HepG2 (cell line): ENCODE results near the gene PLCB2. TPM values are rescaled to one million over a fixed set of nuclear protein-coding genes. Genes with fewer than 3 reads are reported as not detected.

Experiments
- ATAC-seq: fragments of 200-7000 bp; cut with Tn5 transposase; 3 replicates; pipeline ENCODE4 v1.9.1; 2020; ENCODE audit warnings: mild to moderate bottlenecking, moderate library complexity
- BruUV-seq: library from RNA; stranded (reverse); fragments of 400-500 nt; replicated peaks from 2 replicates; lab custom pipeline; 2021; lab: Mats Ljungman, UMichigan
- CTCF ChIA-PET: fragments of 300-600 bp; formaldehyde crosslinking; extraction: SDS; loops from one replicate; lab custom pipeline; 2021; ENCODE audit warnings: low total read pairs, inconsistent platforms, low intra/inter-chr PET ratio; lab: Yijun Ruan, JAX
- POLR2A ChIA-PET: fragments of 350-600 bp; sonication (Branson Sonifier 250); formaldehyde crosslinking; loops from one replicate; lab custom pipeline; 2020; ENCODE audit warnings: antibody characterized with exemption, inconsistent platforms; lab: Yijun Ruan, JAX
- DNase-seq: peaks from one replicate; pipeline ENCODE4 v3.0.0-alpha.2; 2015; ENCODE audit warnings: low spot score
- FAIRE-seq: peaks from 3 replicates; lab custom pipeline; 2011; peaks lifted over from hg19 to GRCh38; lab: Jason Lieb, UNC
- H2AFZ ChIP-seq: one replicate; pipeline ENCODE4 v1.6.1; 2011; ENCODE audit warnings: low read length, inconsistent platforms
- H3K27ac ChIP-seq: fragments of 300-600 bp; 3 replicates; pipeline ENCODE4 v1.8.0; 2011; ENCODE audit warnings: mixed run types, mild to moderate bottlenecking, mixed read lengths, low read length, inconsistent platforms; ENCODE audit not compliant: insufficient read depth; ENCODE audit errors: extremely low read length
- H3K27me3 ChIP-seq, 2 experiments: fragments of 200-600 bp in 1 of 2; 2 replicates in 1 of 2; 3 replicates in 1 of 2; pipeline versions ENCODE4 v1.6.0 to v1.8.0; 2011; ENCODE audit warnings: low read length in 2 of 2, mild to moderate bottlenecking in 2 of 2, moderate library complexity in 2 of 2, inconsistent platforms in 1 of 2; ENCODE audit not compliant: insufficient read depth in 2 of 2, control insufficient read depth in 1 of 2
- H3K36me3 ChIP-seq, 2 experiments: fragments of 200-600 bp in 1 of 2; replicated peaks in 1 of 2; 2 replicates in 1 of 2; 3 replicates in 1 of 2; pipeline versions ENCODE4 v1.5.1 to v1.8.0; 2011; ENCODE audit warnings: low read length in 2 of 2, inconsistent platforms in 1 of 2; ENCODE audit not compliant: insufficient read depth in 2 of 2, control insufficient read depth in 1 of 2
- H3K4me1 ChIP-seq: 2 replicates; pipeline ENCODE4 v1.5.1; 2012; ENCODE audit warnings: low read length, inconsistent platforms; ENCODE audit not compliant: insufficient read depth
- H3K4me2 ChIP-seq: 2 replicates; pipeline ENCODE4 v1.6.0; 2011; ENCODE audit warnings: low read depth, low read length, inconsistent platforms
- H3K4me3 ChIP-seq, 3 experiments: fragments of 200-600 bp in 1 of 3; sonication (generic), shearing (Covaris generic) in 1 of 3; replicated peaks in 1 of 3; 2 replicates each; pipeline ENCODE4 v1.5.1; 2011 to 2016; ENCODE audit warnings: low read length in 3 of 3, inconsistent platforms in 2 of 3, low read depth in 2 of 3, mild to moderate bottlenecking in 2 of 3, control low read depth in 1 of 3, mixed read lengths in 1 of 3; ENCODE audit not compliant: insufficient read depth in 1 of 3
- H3K79me2 ChIP-seq: one replicate; pipeline ENCODE4 v1.6.1; 2011; ENCODE audit warnings: low read length, inconsistent platforms; ENCODE audit not compliant: insufficient read depth
- H3K9ac ChIP-seq: 2 replicates; pipeline ENCODE4 v1.6.0; 2011; ENCODE audit warnings: mild to moderate bottlenecking, low read depth, low read length, inconsistent platforms; ENCODE audit not compliant: insufficient read depth
- H3K9me3 ChIP-seq: 2 replicates; pipeline ENCODE4 v1.5.1; 2012; ENCODE audit warnings: mild to moderate bottlenecking, low read length
- H4K20me1 ChIP-seq: 2 replicates; pipeline ENCODE4 v1.6.0; 2011; ENCODE audit warnings: inconsistent platforms, mild to moderate bottlenecking, low read length, moderate library complexity; ENCODE audit not compliant: insufficient read depth
- BRD4 ChIP-seq: sonication (generic); formaldehyde crosslinking; IDR thresholded peaks from 2 replicates; pipeline ENCODE4 v1.4.0; 2020; ENCODE audit warnings: missing genetic modification reagents
- CREM ChIP-seq, 2 experiments: sonication (generic) in 1 of 2; formaldehyde crosslinking in 1 of 2; IDR thresholded peaks; 2 replicates each; pipeline versions ENCODE4 v1.4.0 to v1.6.1; 2016 to 2020; ENCODE audit warnings: antibody characterized with exemption in 1 of 2, mild to moderate bottlenecking in 1 of 2, missing genetic modification reagents in 1 of 2
- DMAP1 ChIP-seq: IDR thresholded peaks from 2 replicates; pipeline ENCODE4 v1.6.1; 2016
- HOXD1 ChIP-seq: sonication (generic); formaldehyde crosslinking; IDR thresholded peaks from 2 replicates; pipeline ENCODE4 v1.5.0; 2020; ENCODE audit warnings: missing genetic modification reagents
- MIXL1 ChIP-seq: IDR thresholded peaks from 2 replicates; pipeline ENCODE4 v1.6.1; 2016
- PHB2 ChIP-seq: fragments of 450-650 bp; IDR thresholded peaks from 2 replicates; pipeline ENCODE4 v1.6.1; 2018; ENCODE audit not compliant: partially characterized antibody
- TOE1 ChIP-seq: sonication (generic); formaldehyde crosslinking; IDR thresholded peaks from 2 replicates; pipeline ENCODE4 v1.4.0; 2020; ENCODE audit warnings: mild to moderate bottlenecking, missing genetic modification reagents
- ZBTB49 ChIP-seq: sonication (generic); formaldehyde crosslinking; IDR thresholded peaks from 2 replicates; pipeline ENCODE4 v1.4.0; 2020; ENCODE audit warnings: missing genetic modification reagents, borderline replicate concordance
- ZNF101 ChIP-seq: sonication (generic); formaldehyde crosslinking; IDR thresholded peaks from 2 replicates; pipeline ENCODE4 v1.4.0; 2020; ENCODE audit warnings: mild to moderate bottlenecking, low read depth, missing genetic modification reagents, borderline replicate concordance
- ZNF136 ChIP-seq: sonication (generic); formaldehyde crosslinking; IDR thresholded peaks from 2 replicates; pipeline ENCODE4 v1.8.1; 2022; ENCODE audit warnings: low read depth, mild to moderate bottlenecking, moderate library complexity, missing genetic modification reagents
- ZNF180 ChIP-seq: sonication (generic); formaldehyde crosslinking; IDR thresholded peaks from 2 replicates; pipeline ENCODE4 v1.4.0; 2020; ENCODE audit warnings: low read depth, missing genetic modification reagents, borderline replicate concordance
- ZNF383 ChIP-seq: sonication (generic); formaldehyde crosslinking; IDR thresholded peaks from 2 replicates; pipeline ENCODE4 v1.4.0; 2020; ENCODE audit warnings: missing genetic modification reagents, mild to moderate bottlenecking, borderline replicate concordance
- ZNF567 ChIP-seq: sonication (generic); formaldehyde crosslinking; IDR thresholded peaks from 2 replicates; pipeline ENCODE4 v1.8.1; 2023; ENCODE audit warnings: mild to moderate bottlenecking, missing genetic modification reagents, borderline replicate concordance
- ZNF687 ChIP-seq: sonication (generic); formaldehyde crosslinking; IDR thresholded peaks from 2 replicates; pipeline ENCODE4 v1.5.1; 2020; ENCODE audit warnings: mild to moderate bottlenecking, missing genetic modification reagents, moderate library complexity
- WGBS: methylation state at CpG from one replicate; pipeline ENCODE4 v1.1.6; 2017; ENCODE audit warnings: low lambda C conversion rate; 5-methylcytosine and 5-hydroxymethylcytosine counted together
- in situ Hi-C: cut with HindIII; loops from 2 replicates; pipeline ENCODE4 v1.10.0; 2017; ENCODE audit warnings: low pct_unique_long_range_greater_than_20kb; ENCODE audit not compliant: extremely low pct_ligation_motif_present
- intact Hi-C: fragments of 100-400 bp; cut with micrococcal nuclease; formaldehyde crosslinking; loops from one replicate; pipeline ENCODE4 v1.10.0; 2022; ENCODE audit not compliant: unreplicated experiment
- polyA plus RNA-seq, 8 experiments: library from polyadenylated mRNA; depleted of rRNA in 3 of 8; stranded (reverse) in 7 of 8; unstranded in 1 of 8; fragments of >200 nt; fragmentation: Illumina TruSeq in 4 of 8; extraction: Trizol in 4 of 8; gene quantifications; 2 replicates each; pipeline versions ENCODE4 v1.2.1 to v1.2.3, GENCODE V29; 2011 to 2016; ENCODE audit warnings: low read depth in 4 of 8, missing spikeins in 1 of 8, mixed read lengths in 1 of 8; ENCODE audit not compliant: insufficient read depth in 1 of 8
- total RNA-seq, 5 experiments: library from RNA; depleted of rRNA; stranded (reverse); fragments of >200 nt; fragmentation: Illumina TruSeq; extraction: Trizol; gene quantifications; 2 replicates each; pipeline ENCODE4 v1.2.3, GENCODE V29; 2016; ENCODE audit warnings: low read depth in 1 of 5
- TF ChIP-seq, protein P1 (sequence below): sonication (generic); formaldehyde crosslinking; conservative IDR thresholded peaks from 2 replicates; pipeline ENCODE4 v1.4.0; 2020; ENCODE audit warnings: missing genetic modification reagents

The PLCB2 gene
- total and polyA plus RNA-seq, 2 of the 13 experiments (the other 11 are each of a cell fraction or from before 2014, with no cell fraction given): 0.11 TPM; not detected in 1

DNA sequence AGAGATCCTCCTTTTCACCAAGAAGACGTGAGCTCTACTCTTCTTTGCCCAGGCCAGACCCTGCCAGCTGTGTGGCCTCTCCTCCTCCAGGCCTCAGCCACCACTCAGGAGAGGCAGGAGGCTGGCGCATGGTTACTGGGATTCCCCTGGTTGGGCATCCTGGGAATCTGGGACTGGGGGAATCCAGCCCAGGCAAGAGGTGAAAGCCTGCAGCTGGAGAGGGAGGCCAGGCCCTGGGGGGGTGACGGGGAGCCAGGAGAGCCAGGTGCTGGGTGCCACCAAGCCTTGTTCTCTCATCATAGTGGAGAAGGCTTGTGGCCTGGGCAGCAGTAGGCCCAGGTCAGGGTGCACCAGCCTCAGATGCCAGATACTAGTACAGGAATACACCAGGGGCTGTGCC lies 26.8 kb upstream of the PLCB2 start:
- H2AFZ ChIP-seq: no peak overlapping the region
- no peaks in the 10 kb centered on the region for H3K79me2 ChIP-seq
- H3K36me3 ChIP-seq: no peaks in the 10 kb centered on the region; a peak in 1 of 5 replicates
- H3K9ac ChIP-seq: no peak overlapping the region
- no TSS peak for BruUV-seq
- no peak for TF ChIP-seq ZNF567
- TF ChIP-seq DMAP1 (CRISPR knock-in tag): no peak
- TF ChIP-seq ZNF101 (CRISPR knock-in tag): no peak
- TF ChIP-seq CREM (IDR thresholded peaks at IDR 0.05): no peak
- no peak for TF ChIP-seq CREM (CRISPR knock-in tag; IDR thresholded peaks at IDR 0.05)
- no peak for TF ChIP-seq ZNF383 (CRISPR knock-in tag)
- TF ChIP-seq MIXL1 (CRISPR knock-in tag): no peak
- no peak for TF ChIP-seq BRD4 (CRISPR knock-in tag)
- TF ChIP-seq, protein P1, sequence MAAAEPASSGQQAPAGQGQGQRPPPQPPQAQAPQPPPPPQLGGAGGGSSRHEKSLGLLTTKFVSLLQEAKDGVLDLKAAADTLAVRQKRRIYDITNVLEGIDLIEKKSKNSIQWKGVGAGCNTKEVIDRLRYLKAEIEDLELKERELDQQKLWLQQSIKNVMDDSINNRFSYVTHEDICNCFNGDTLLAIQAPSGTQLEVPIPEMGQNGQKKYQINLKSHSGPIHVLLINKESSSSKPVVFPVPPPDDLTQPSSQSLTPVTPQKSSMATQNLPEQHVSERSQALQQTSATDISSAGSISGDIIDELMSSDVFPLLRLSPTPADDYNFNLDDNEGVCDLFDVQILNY (CRISPR knock-in tag): no peak
- no peak for TF ChIP-seq ZBTB49 (CRISPR knock-in tag)
- no peak for TF ChIP-seq ZNF687
- TF ChIP-seq HOXD1: no peak
- no peak for TF ChIP-seq ZNF136 (CRISPR knock-in tag)
- no peak for TF ChIP-seq TOE1 (CRISPR knock-in tag)
- no peak for TF ChIP-seq ZNF180 (CRISPR knock-in tag)
- TF ChIP-seq PHB2: no peak
- WGBS: 96% methylated on average over 3 of the region's 3 CpGs
- in situ Hi-C loops (no loop called here), intact Hi-C loops (no loop called here)
- no peaks in the 10 kb centered on the region for H3K9me3 ChIP-seq
- no peak overlapping the region for H3K4me2 ChIP-seq
- H3K4me3 ChIP-seq: no peak overlapping the region
- ChIA-PET CTCF (no interaction called here), POLR2A (interaction anchor here (0.8 to 1.3 kb wide), 2 partner anchors 9 to 11 kb away, joined by 3 read pairs; partner anchors contain the start of gene INAFM2)
- H4K20me1 ChIP-seq: peaks cover 4% of the 10 kb centered on the region; the same call in 1 of the 2 replicates
- DNase-seq: no peak
- H3K4me1 ChIP-seq: peaks cover 27% of the 10 kb centered on the region
- no peaks in the 10 kb centered on the region for H3K27me3 ChIP-seq
- no peak overlapping the region for H3K27ac ChIP-seq
- FAIRE-seq: no peak
- ATAC-seq: no peak
